Measurements from ENCODE around the gene UMAD1.

UMAD1 gene

GRCh38 chr7:7859411-7859810 lies 218.9 kb downstream of the UMAD1 start:
- Histone ChIP-seq H4K20me1 (no peaks in the 10 kb centered on the region), H3K9ac (no peak overlapping the region), H3K4me1 (peaks cover 15 to 34% (median 26%) of the 10 kb centered on the region in 10 experiments), H3K4me2 (no peak overlapping the region), H3K27ac (no peak overlapping the region), H3K4me3 (no peak overlapping the region), H3K27me3 (no peaks in the 10 kb centered on the region), H3K36me3 (peaks cover 0 to 21% (median 15%) of the 10 kb centered on the region in 11 experiments; a peak in 19 of 22 replicates), H3K9me3 (replicated peaks in 1 of 11) (peaks cover 19 to 53% (median 37%) of the 10 kb centered on the region in 11 experiments)
- TF ChIP-seq Cebpa-rat (IDR thresholded peaks at IDR 0.05), result no peak

GRCh38 chr7:7861211-7861633 lies 220.7 kb downstream of the UMAD1 start:
- no peak overlapping the region for H3K4me2 ChIP-seq
- H3K27me3 ChIP-seq, result no peaks in the 10 kb centered on the region
- no peaks in the 10 kb centered on the region for H4K20me1 ChIP-seq
- H3K36me3 ChIP-seq, result peaks cover 0 to 3% (median 0%) of the 10 kb centered on the region in 11 experiments; a peak in 4 of 22 replicates
- no peak overlapping the region for H3K9ac ChIP-seq
- no peak overlapping the region for H3K27ac ChIP-seq
- TF ChIP-seq Cebpa-rat (IDR thresholded peaks at IDR 0.05), result no peak
- H3K4me1 ChIP-seq, result peaks cover 15 to 30% (median 25%) of the 10 kb centered on the region in 10 experiments
- H3K4me3 ChIP-seq, result no peak overlapping the region
- H3K9me3 ChIP-seq (replicated peaks in 1 of 11), result peaks cover 1 to 35% (median 19%) of the 10 kb centered on the region in 11 experiments

- Histone ChIP-seq H3K27ac (no peak overlapping the region), H3K4me1 (peaks cover 11 to 30% (median 15%) of the 10 kb centered on the region in 10 experiments), H3K4me3 (no peak overlapping the region), H3K27me3 (no peaks in the 10 kb centered on the region), H3K4me2 (no peak overlapping the region), H3K36me3 (no peaks in the 10 kb centered on the region), H3K9ac (no peak overlapping the region), H4K20me1 (no peaks in the 10 kb centered on the region), H3K9me3 (replicated peaks in 1 of 11) (peaks cover 0 to 27% (median 13%) of the 10 kb centered on the region in 11 experiments; a peak in 16 of 22 replicates)
- TF ChIP-seq Cebpa-rat (IDR thresholded peaks at IDR 0.05), result no peak
These were observed 221.8 kb downstream of the UMAD1 start for GRCh38 chr7:7862393-7862792.

GRCh38 chr7:7867846-7868571 lies 227.5 kb downstream of the UMAD1 start:
- Histone ChIP-seq H3K9ac (no peak overlapping the region), H3K9me3 (replicated peaks in 1 of 11) (no peaks in the 10 kb centered on the region), H4K20me1 (peaks cover 0 to 5% (median 0%) of the 10 kb centered on the region in 11 experiments; a peak in 1 of 22 replicates), H3K27me3 (no peaks in the 10 kb centered on the region), H3K27ac (peak overlapping the region in 1 of 11 experiments; percentile 25; a peak in 4 of 22 replicates), H3K4me2 (peak overlapping the region; percentile 54 to 80 (median 65)), H3K4me1 (peaks cover 15 to 30% (median 16%) of the 10 kb centered on the region in 10 experiments), H3K4me3 (no peak overlapping the region), H3K36me3 (no peaks in the 10 kb centered on the region)
- TF ChIP-seq Cebpa-rat (IDR thresholded peaks at IDR 0.05), result no peak

- H3K4me3 ChIP-seq, result no peak overlapping the region
These were observed 228.0 kb downstream of the UMAD1 start for GRCh38 chr7:7868572-7868899.

DNA sequence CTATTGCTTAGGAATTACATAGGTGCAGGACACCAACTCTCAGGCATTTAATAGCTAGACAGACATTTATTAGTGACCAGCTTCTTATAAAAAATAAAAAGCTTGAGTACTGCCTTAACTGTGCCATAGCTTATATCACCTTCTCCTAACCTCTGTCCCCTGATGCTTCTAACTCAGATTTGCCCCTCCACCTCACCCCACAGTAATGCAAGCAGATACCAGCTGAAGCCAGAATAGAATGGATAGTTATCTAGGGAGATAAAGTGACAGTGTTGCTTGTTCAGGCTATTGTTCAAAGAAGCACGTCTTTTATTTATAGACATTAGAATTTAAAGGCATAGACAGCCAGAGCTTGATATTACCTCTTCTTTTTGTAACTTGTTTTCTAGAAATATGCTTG lies 228.5 kb downstream of the UMAD1 start:
- TF ChIP-seq Cebpa-rat (IDR thresholded peaks at IDR 0.05), result no peak
- peak overlapping the region in 3 of 11 experiments; percentile 58 to 80 (median 79); a peak in 4 of 22 replicates for H3K4me2 ChIP-seq
- no peak overlapping the region for H3K9ac ChIP-seq
- peaks cover 15 to 30% (median 16%) of the 10 kb centered on the region in 10 experiments for H3K4me1 ChIP-seq
- peaks cover 0 to 5% (median 0%) of the 10 kb centered on the region in 11 experiments; a peak in 1 of 22 replicates for H4K20me1 ChIP-seq
- H3K36me3 ChIP-seq, result peaks cover 0 to 4% (median 0%) of the 10 kb centered on the region in 11 experiments; a peak in 1 of 22 replicates
- H3K27ac ChIP-seq, result no peak overlapping the region
- no peak overlapping the region for H3K4me3 ChIP-seq
- H3K9me3 ChIP-seq (replicated peaks in 1 of 11), result peaks cover 0 to 4% (median 3%) of the 10 kb centered on the region in 11 experiments; a peak in 7 of 22 replicates
- H3K27me3 ChIP-seq, result no peaks in the 10 kb centered on the region

More at GRCh38 chr7:7868572-7868899, 228.0 kb downstream of the UMAD1 start:
- H3K9me3 ChIP-seq (replicated peaks in 1 of 11), result no peaks in the 10 kb centered on the region
- no peak overlapping the region for H3K27ac ChIP-seq
- H3K4me2 ChIP-seq, result peak overlapping the region in 10 of 11 experiments; percentile 54 to 80 (median 62); a peak in 16 of 22 replicates
- no peak for TF ChIP-seq Cebpa-rat (IDR thresholded peaks at IDR 0.05)
- no peak overlapping the region for H3K9ac ChIP-seq
- H3K27me3 ChIP-seq, result no peaks in the 10 kb centered on the region
- H4K20me1 ChIP-seq, result peaks cover 0 to 5% (median 0%) of the 10 kb centered on the region in 11 experiments; a peak in 1 of 22 replicates
- H3K4me1 ChIP-seq, result peaks cover 15 to 30% (median 16%) of the 10 kb centered on the region in 10 experiments
- H3K36me3 ChIP-seq, result no peaks in the 10 kb centered on the region

GRCh38 chr7:7869651-7870050 lies 229.1 kb downstream of the UMAD1 start:
- no peak overlapping the region for H3K27ac ChIP-seq
- peaks cover 0 to 5% (median 0%) of the 10 kb centered on the region in 11 experiments; a peak in 1 of 22 replicates for H4K20me1 ChIP-seq
- H3K4me3 ChIP-seq, result no peak overlapping the region
- TF ChIP-seq Cebpa-rat (IDR thresholded peaks at IDR 0.05), result no peak
- no peak overlapping the region for H3K9ac ChIP-seq
- peaks cover 5 to 10% (median 9%) of the 10 kb centered on the region in 11 experiments; a peak in 16 of 22 replicates for H3K9me3 ChIP-seq (replicated peaks in 1 of 11)
- peaks cover 0 to 4% (median 0%) of the 10 kb centered on the region in 11 experiments; a peak in 1 of 22 replicates for H3K36me3 ChIP-seq
- H3K4me2 ChIP-seq, result no peak overlapping the region
- H3K27me3 ChIP-seq, result no peaks in the 10 kb centered on the region
- H3K4me1 ChIP-seq, result peaks cover 15 to 30% (median 16%) of the 10 kb centered on the region in 10 experiments

DNA sequence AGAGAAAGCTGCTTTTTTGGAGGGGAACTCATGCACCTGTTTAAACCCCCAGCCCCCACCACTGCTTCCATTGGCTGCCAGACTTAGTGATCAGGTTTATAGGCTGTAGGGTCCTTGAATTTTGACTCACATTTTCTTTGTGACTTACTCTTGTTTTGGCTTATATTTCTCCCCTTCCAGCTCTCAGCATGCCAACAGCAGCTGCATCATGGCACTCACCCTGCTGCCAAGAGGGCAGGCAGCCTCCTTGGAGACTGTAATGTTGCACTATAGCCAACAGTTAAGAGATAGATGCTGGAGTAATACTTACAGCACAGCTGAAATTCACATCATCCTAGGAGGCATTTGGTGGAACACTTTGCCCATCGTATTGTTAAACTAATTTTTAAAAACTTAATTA lies 230.0 kb downstream of the UMAD1 start:
- Histone ChIP-seq H3K36me3 (peaks cover 0 to 5% (median 0%) of the 10 kb centered on the region in 11 experiments; a peak in 1 of 22 replicates), H3K4me2 (no peak overlapping the region), H3K9me3 (replicated peaks in 1 of 11) (peaks cover 10 to 16% (median 14%) of the 10 kb centered on the region in 11 experiments; a peak in 16 of 22 replicates), H4K20me1 (peaks cover 0 to 5% (median 0%) of the 10 kb centered on the region in 11 experiments; a peak in 1 of 22 replicates), H3K4me3 (no peak overlapping the region), H3K27ac (no peak overlapping the region), H3K27me3 (no peaks in the 10 kb centered on the region), H3K9ac (no peak overlapping the region), H3K4me1 (peaks cover 15 to 30% (median 16%) of the 10 kb centered on the region in 10 experiments)
- TF ChIP-seq Cebpa-rat (IDR thresholded peaks at IDR 0.05), result no peak

DNA sequence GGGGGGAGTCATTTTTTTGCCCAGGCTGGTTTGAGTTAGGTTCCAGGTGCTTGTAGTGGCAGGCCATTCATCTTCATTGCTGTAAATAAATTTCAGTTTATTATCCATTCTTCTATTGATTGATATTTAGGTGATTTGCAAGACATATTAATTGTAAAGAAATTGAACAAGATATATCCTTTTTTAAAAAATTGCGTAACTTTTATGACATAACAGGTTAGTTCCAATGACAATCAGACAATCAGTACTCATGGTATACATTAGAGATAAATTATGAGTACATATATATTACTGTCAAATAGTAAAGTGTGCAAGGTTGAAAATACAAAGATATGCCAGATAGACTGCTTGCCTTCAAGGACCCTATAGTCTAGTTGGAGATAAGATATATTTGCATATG lies 235.9 kb downstream of the UMAD1 start:
- Histone ChIP-seq H3K36me3 (peaks cover 0 to 5% (median 0%) of the 10 kb centered on the region in 11 experiments; a peak in 1 of 22 replicates), H3K9me3 (replicated peaks in 1 of 11) (peaks cover 10 to 16% (median 14%) of the 10 kb centered on the region in 11 experiments; a peak in 16 of 22 replicates), H3K27ac (no peak overlapping the region), H3K27me3 (no peaks in the 10 kb centered on the region), H3K9ac (no peak overlapping the region), H3K4me3 (no peak overlapping the region), H3K4me2 (no peak overlapping the region), H3K4me1 (no peaks in the 10 kb centered on the region), H4K20me1 (no peaks in the 10 kb centered on the region)
- peak in 2 of 11 experiments; percentile 15 to 25; a peak in 1 of 22 replicates for TF ChIP-seq Cebpa-rat (IDR thresholded peaks at IDR 0.05)

Data from BLaER1 treated with 17β-estradiol and CSF1 and Interleukin-3, amounts not matched to agents 10 nM and 100 nM (cell line).